Activated B cell treated with CpG ODN at 0.5 μM for 24 hours (primary cell): ENCODE data around the gene S1PR4. TPM values are rescaled to one million over a fixed set of nuclear protein-coding genes. Genes with fewer than 3 reads are reported as not detected.

Source experiments
- ATAC-seq: fragments of 200-7000 bp; cut with Tn5 transposase; one replicate; pipeline ENCODE4 v1.10.0; 2021; ENCODE audit warnings: low read depth, mild to moderate bottlenecking, moderate library complexity
- CTCF ChIA-PET: fragments of 350-600 bp; sonication (Branson Sonifier 250); formaldehyde crosslinking; loops from one replicate; lab custom pipeline; 2021; ENCODE audit warnings: antibody characterized with exemption; lab: Charles Lee
- POLR2A ChIA-PET: fragments of 350-600 bp; sonication (Branson Sonifier 250); formaldehyde crosslinking; loops from one replicate; lab custom pipeline; 2021; ENCODE audit warnings: antibody characterized with exemption; lab: Charles Lee
- DNase-seq: peaks from one replicate; pipeline ENCODE4 v3.0.0; 2022
- H3K27ac Mint-ChIP-seq: one replicate; pipeline ENCODE4 v1.8.0; 2020; ENCODE audit warnings: mixed read lengths
- H3K27me3 Mint-ChIP-seq: one replicate; pipeline ENCODE4 v1.8.0; 2021; ENCODE audit warnings: mixed read lengths
- H3K36me3 Mint-ChIP-seq: one replicate; pipeline ENCODE4 v1.8.0; 2021; ENCODE audit warnings: low read depth, mixed read lengths
- H3K4me1 Mint-ChIP-seq: one replicate; pipeline ENCODE4 v1.8.0; 2021; ENCODE audit warnings: mixed read lengths
- H3K4me3 Mint-ChIP-seq: one replicate; pipeline ENCODE4 v1.8.0; 2020; ENCODE audit warnings: mild to moderate bottlenecking, mixed read lengths
- H3K9me3 Mint-ChIP-seq: one replicate; pipeline ENCODE4 v1.8.0; 2020; ENCODE audit warnings: mixed read lengths
- intact Hi-C: fragments of 100-400 bp; cut with micrococcal nuclease; formaldehyde crosslinking; loops from one replicate; pipeline ENCODE4 v1.15.1; 2024
- total RNA-seq: library from RNA; stranded (reverse); gene quantifications from 2 replicates; pipeline ENCODE4 v1.2.3, GENCODE V29; 2022
- TF ChIP-seq, protein P1 (sequence below): fragments of 200-600 bp; IDR thresholded peaks from one replicate; pipeline ENCODE4 v1.8.0; 2022; ENCODE audit warnings: antibody characterized with exemption, mild to moderate bottlenecking

The S1PR4 gene
- total RNA-seq, 1 donor from 2014 or later = 29.7 TPM

DNA sequence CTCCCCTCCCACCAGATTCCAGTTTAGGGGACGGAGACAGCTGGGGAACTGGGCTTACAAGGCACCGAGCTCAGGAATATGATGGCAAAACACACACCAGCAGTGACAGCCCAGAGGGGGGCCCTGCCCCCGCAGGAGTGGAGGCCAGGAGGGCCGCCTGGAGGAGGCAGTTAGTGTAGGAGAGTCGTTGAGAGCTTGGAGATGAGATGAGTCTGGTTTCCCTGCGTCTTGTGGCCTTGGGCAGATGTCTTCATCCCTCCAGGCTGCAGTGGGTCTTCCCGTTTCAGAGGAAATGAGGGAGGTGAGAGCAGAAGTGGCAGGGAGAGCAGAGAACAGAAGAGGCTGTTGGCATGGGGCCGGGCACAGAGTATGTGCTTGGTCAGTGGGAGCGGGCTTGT is 50.8 kb downstream of the S1PR4 start:
- ChIA-PET POLR2A (interaction anchor here (0.6 kb wide), 1 partner anchor 48 kb away, joined by 3 read pairs; no protein-coding TSS in a partner anchor), CTCF (interaction anchor here (0.6 kb wide), 1 partner anchor 24 kb away, joined by 3 read pairs; no protein-coding TSS in a partner anchor)
- TF ChIP-seq, protein P1, sequence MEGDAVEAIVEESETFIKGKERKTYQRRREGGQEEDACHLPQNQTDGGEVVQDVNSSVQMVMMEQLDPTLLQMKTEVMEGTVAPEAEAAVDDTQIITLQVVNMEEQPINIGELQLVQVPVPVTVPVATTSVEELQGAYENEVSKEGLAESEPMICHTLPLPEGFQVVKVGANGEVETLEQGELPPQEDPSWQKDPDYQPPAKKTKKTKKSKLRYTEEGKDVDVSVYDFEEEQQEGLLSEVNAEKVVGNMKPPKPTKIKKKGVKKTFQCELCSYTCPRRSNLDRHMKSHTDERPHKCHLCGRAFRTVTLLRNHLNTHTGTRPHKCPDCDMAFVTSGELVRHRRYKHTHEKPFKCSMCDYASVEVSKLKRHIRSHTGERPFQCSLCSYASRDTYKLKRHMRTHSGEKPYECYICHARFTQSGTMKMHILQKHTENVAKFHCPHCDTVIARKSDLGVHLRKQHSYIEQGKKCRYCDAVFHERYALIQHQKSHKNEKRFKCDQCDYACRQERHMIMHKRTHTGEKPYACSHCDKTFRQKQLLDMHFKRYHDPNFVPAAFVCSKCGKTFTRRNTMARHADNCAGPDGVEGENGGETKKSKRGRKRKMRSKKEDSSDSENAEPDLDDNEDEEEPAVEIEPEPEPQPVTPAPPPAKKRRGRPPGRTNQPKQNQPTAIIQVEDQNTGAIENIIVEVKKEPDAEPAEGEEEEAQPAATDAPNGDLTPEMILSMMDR = no peak
- no peak for ATAC-seq
- Mint-ChIP-seq H3K27ac (no peak overlapping the region), H3K27me3 (peaks cover 26% of the 10 kb centered on the region), H3K4me1 (peaks cover 3% of the 10 kb centered on the region), H3K9me3 (no peaks in the 10 kb centered on the region), H3K36me3 (no peaks in the 10 kb centered on the region), H3K4me3 (no peak overlapping the region)
- intact Hi-C loops = no loop called here
- no peak for DNase-seq

Other genes with a start within 250 kb of the S1PR4 start
- 5.2 and 6.7 TPM in 2 replicates for gene ZNF77, start 233.8 kb upstream of the S1PR4 start, total RNA-seq
- gene TLE6, start 201.2 kb upstream of the S1PR4 start, total RNA-seq = 0.42 and 0.93 TPM in 2 replicates
- gene TLE2, start 149.5 kb upstream of the S1PR4 start, total RNA-seq = 0.58 and 0.66 TPM in 2 replicates
- 323 TPM in 2 replicates for gene TLE5, start 116.3 kb upstream of the S1PR4 start, total RNA-seq
- 3.1 and 3.9 TPM in 2 replicates for gene GNA11, start 84.4 kb upstream of the S1PR4 start, total RNA-seq
- gene GNA15, start 42.7 kb upstream of the S1PR4 start, total RNA-seq = 0.80 and 1.3 TPM in 2 replicates
- 61.1 and 64.8 TPM in 2 replicates for gene NCLN, start 7.2 kb downstream of the S1PR4 start, total RNA-seq
- not detected in 2 replicates for gene CELF5, start 45.9 kb downstream of the S1PR4 start, total RNA-seq
- 17.3 and 18.8 TPM in 2 replicates for gene NFIC, start 187.8 kb downstream of the S1PR4 start, total RNA-seq